ENCODE measurements around the gene KLHDC3.

Gene KLHDC3, protein sequence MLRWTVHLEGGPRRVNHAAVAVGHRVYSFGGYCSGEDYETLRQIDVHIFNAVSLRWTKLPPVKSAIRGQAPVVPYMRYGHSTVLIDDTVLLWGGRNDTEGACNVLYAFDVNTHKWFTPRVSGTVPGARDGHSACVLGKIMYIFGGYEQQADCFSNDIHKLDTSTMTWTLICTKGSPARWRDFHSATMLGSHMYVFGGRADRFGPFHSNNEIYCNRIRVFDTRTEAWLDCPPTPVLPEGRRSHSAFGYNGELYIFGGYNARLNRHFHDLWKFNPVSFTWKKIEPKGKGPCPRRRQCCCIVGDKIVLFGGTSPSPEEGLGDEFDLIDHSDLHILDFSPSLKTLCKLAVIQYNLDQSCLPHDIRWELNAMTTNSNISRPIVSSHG

DNA sequence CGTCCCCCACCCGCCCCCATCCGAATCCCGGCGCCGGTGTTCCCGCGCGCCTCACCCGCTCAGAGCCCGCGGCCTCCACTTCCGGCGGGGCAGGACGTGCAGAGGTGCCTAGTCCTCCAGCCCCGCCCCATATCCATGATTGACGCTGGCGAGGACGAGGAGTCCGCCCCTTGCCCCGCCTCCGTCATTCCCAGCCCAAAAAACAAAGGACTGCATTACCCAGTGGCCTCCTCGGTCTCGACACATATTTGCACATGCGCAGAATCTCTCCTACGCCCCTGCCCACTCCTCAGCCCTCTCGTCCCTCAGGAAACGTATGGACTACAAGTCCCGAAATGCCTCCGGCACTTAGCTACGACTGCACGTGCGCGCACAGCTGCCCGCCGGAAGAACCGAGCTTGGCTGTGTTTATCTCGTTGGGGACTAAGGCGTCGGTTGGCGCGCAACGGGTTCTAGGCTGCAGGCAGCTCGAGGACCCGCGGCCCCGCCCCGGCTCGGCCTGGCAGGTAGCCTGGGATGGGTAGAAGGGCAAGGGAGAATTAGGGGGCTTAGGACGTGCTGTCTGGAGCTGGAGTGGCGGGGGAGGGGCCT is at the start of gene KLHDC3, which contains the start of gene MEA1:
TSS of gene KLHDC3 (plus strand) at position 407 of the 591 bp plus-strand sequence. CDS start 2,944 bp downstream, outside the sequence.
TSS of gene MEA1 (minus strand) at position 104 of the 591 bp plus-strand sequence. CDS start 133 bp downstream, outside the sequence.
- DNase-seq (ENCODE audit: low read depth): peak; percentile 100

- DNase-seq (ENCODE audit: low read depth): no peak
Measured at GRCh38 chr6:42966571-42966970, 47.5 kb upstream of the KLHDC3 start.

DNA sequence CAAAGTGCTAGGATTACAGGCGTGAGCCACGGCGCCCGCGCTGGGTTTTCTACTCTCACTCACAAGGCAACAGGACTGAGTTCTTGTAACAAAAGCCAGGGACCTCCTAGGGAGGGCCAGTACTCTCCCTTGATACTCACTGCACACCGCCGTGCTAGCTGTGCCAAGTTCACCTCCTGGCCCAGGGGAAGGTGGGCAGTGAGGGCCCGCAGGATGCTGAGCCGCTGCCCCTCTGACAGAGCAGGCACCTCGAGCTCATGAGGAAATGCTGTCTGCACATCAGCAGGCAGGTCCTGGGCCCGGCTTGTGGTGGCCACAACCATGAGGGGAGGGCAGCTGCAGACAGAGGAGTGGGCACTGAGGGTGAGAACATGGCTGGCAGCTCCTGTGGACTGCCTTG is 46.8 kb upstream of the KLHDC3 start:
- DNase-seq (ENCODE audit: low read depth): no peak

- no peak for DNase-seq (ENCODE audit: low read depth)
Measured at GRCh38 chr6:42968126-42968701, 45.8 kb upstream of the KLHDC3 start.

DNA sequence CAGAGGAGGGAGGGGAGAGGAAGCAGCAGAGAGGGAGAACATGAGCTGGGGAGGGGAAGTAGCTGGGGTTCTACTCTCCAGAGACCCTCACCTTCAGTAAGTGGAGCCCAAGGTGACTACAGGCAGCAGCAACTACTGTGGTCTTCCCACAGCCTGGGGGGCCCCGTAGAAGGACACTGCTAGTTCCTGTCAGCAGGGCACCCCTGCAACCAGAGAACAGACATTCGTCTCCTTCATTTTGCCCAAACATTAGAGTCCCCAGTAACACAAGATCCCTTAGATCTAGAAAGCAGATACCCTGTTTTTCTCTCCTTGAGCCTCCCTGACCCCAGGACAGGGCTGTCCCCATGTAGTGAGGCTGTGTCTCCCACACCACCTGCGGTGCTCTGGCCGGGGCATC is 45.3 kb upstream of the KLHDC3 start:
- DNase-seq (ENCODE audit: low read depth): no peak

GRCh38 chr6:42969431-42969830 is 44.6 kb upstream of the KLHDC3 start:
- no peak for DNase-seq (ENCODE audit: low read depth)

DNA sequence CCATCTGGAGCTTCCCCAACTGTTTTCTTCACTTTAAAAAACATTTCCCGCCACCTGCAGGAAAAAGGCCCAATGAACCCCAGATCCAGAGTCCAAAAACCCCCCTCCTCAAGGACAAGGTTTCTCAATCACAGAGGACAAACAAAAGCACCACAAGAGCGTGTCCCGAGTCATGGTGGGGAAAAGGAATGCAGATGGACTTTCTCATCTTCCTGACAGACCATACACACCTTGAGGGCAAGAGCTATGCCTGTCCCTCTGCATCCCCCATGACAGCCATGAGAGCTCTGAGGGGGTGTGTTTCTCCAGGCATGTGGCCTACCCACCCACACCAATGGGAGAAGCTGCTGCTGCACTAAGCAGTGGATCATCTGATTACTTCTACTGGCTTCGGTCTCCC is 44.1 kb upstream of the KLHDC3 start:
- no peak for DNase-seq (ENCODE audit: low read depth)

- DNase-seq (ENCODE audit: low read depth): no peak
Measured at GRCh38 chr6:42970871-42971612, 43.0 kb upstream of the KLHDC3 start.

DNA sequence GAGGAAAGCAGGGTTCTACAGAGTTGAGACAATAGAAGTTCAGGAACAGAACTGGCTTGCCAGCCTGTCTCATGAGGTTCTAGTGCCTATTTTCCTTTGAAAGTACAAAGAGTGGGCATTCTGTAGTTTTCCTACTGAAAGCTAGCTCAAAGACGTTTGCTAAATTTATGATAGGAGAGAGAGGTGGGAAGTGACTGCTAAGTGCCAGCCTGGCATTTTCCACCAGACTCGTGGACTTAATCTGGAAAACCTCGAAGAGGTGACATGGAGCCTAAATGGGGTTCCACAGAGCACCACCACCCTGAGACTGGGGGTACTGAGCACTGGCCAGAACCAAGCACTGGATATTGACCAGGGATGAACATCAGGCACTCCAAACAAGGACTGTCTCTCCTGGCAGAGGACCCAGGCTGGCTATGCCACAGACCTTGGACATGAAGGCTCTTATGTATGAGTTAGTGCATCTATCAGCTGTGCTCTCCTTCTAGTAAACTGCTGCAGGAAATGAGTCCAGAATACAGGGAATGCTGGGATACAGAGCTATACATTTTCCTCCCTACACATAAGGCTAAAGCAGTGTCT is 42.2 kb upstream of the KLHDC3 start:
- no peak for DNase-seq (ENCODE audit: low read depth)

GRCh38 chr6:42973926-42974325 is 40.1 kb upstream of the KLHDC3 start:
- DNase-seq (ENCODE audit: low read depth): no peak

DNA sequence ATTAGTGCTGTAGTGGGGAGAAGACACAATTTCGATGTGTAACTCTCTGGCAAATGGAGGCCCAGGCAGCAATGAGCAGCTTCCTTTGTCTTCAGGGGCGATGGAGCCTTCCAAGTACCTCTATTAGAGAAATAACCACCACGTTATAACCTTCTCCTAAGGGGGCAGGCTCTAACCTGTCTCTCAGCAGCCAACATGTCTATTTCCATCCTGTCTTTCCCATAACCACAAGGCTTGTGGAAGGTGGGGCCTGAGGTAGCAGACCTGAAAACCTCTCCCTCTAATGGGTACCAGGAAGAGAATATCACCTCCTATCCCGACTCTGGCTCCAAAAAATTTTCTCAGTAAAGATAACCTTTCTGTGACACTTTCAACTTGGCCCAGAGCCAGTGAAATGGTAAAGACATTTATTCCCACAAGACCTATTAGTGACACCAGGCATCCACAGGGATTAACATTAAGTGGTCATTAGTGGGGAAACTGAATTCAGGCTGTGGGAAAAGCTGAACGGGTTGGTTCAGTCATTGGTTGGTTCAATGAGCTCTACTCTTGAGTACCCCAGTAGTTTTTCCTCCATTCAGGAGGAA is 39.0 kb upstream of the KLHDC3 start:
- DNase-seq (ENCODE audit: low read depth): no peak

DNA sequence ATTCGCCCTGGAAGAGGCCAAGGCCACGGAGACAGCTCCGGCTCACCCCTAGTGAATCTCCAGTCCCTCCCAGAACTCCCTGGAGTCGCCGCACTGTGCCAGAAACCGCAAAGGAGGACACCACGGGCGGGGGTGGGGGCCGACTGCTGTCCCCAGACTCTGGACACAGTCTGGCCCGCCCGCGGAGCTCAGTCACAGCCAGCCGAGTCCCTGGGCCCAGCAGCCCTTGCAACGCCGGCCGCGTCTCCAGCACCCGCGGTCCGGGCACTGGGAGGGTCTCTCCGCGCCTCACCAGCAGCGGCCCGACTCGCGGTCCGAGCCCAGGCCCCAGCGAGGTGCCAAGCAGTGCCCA is 35.6 kb upstream of the KLHDC3 start:
- DNase-seq (ENCODE audit: low read depth): no peak

- peak; percentile 84 for DNase-seq (ENCODE audit: low read depth)
Measured at GRCh38 chr6:42978839-42979522, 35.1 kb upstream of the KLHDC3 start, which contains the start of gene PEX6. PEX6 (minus strand) TSS chr6:42979181; CDS start chr6:42979150, 31 bp downstream.

- no peak for DNase-seq (ENCODE audit: low read depth)
Measured at GRCh38 chr6:42979523-42980177, 34.4 kb upstream of the KLHDC3 start.

- no peak for DNase-seq (ENCODE audit: low read depth)
Measured at GRCh38 chr6:42981836-42982235, 32.2 kb upstream of the KLHDC3 start.

GRCh38 chr6:42984001-42984923 is 29.8 kb upstream of the KLHDC3 start, which contains the start of gene PPP2R5D:
PPP2R5D (plus strand) TSS chr6:42984570; CDS start chr6:42984678, 108 bp downstream.
- peak; percentile 98 for DNase-seq (ENCODE audit: low read depth)

DNA sequence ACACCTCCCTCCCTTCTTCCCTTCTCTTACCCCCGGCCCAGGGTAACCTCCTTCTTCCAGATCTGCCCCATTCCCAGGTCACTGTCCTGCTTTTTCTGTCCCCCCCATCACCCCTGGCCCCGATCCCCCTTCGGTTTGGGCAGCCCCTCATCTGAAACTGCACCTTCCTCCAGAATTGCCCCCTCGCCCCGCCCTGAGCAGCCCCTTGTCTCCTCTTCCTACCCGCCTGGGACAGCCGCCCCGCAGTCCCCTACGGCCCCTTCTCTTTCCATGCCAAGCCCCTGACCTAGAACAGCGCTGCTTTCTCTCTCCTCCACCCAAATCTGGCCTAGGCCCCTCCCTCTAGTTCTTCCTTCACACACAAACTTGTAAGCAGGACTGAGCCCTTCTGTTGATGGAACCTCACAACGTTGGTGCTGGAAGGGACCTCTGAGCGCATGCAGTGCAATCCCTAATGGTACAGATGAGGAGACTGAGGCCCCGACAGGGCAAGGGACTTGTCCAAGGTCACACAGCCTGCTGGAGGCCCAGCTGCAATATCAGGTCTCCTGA is 29.0 kb upstream of the KLHDC3 start:
- DNase-seq (ENCODE audit: low read depth): no peak

DNA sequence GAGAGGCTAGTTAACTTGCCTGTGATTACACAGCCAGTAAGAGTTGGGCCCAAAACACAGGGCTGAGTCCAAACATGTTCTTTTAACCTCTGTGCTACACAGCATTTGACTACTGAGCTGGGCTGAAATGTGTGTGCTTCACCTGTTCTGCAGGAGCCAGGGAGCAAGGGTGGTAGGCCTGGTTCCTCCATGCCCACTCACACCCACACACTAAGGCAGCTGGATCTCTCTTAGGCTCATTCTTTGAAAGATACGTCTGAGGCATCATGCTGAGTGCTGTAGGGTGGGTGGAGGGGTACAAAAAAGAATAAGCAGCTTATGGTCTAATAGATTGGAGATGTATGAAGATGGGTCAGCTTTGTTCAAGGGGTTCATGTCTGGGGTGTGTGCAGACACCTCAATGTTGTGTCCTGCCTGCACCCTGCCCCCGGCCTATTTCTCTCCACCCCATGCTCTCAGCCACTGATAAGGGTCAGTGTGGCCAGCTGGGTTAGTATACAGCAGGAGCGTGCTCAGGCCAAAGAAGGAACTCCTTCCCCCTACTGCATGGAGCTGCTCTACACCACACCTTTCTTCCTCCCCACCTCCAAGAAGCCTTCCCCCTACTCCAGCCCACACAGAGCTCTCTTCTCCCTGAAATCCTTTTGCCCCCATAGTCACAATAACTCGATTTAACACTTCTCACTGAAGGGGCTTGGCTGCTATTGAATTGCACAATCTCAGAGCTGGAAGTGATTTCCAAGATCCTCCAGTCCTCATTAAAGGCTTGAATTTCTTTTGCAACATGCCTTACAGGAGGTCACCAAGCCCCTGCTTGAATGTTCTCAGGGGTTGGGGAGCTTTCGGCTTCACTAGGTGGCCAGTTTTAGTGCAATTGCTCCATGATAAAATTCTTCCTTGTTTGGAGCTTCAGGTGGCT is 26.3 kb upstream of the KLHDC3 start:
- no peak for DNase-seq (ENCODE audit: low read depth)
